Panc1 (cell line): ENCODE results near the gene MET. TPM values are rescaled to one million over a fixed set of nuclear protein-coding genes. Genes with fewer than 3 reads are reported as not detected.

Source experiments
- ATAC-seq: fragments of 200-7000 bp; cut with Tn5 transposase; 2 replicates; pipeline ENCODE4 v1.9.1; 2020; ENCODE audit warnings: mild to moderate bottlenecking, moderate library complexity
- BruUV-seq: library from RNA; stranded (reverse); fragments of 400-500 nt; replicated peaks from 2 replicates; lab custom pipeline; 2021; lab: Mats Ljungman, UMichigan
- CTCF ChIA-PET: fragments of 300-600 bp; sonication (Branson Sonifier 250); formaldehyde crosslinking; loops from one replicate; lab custom pipeline; 2022; ENCODE audit warnings: antibody characterized with exemption; lab: Charles Lee
- POLR2A ChIA-PET: fragments of 300-600 bp; sonication (Branson Sonifier 250); formaldehyde crosslinking; loops from one replicate; lab custom pipeline; 2022; ENCODE audit warnings: antibody characterized with exemption; lab: Charles Lee
- DNase-seq: peaks from one replicate; pipeline ENCODE4 v3.0.0-alpha.2; 2010; ENCODE audit warnings: low read depth, low spot score
- H3K27ac ChIP-seq: 2 replicates; pipeline ENCODE4 v1.5.1; 2011; ENCODE audit warnings: mild to moderate bottlenecking, low read length, inconsistent platforms
- H3K27me3 ChIP-seq: fragments of 200-500 bp; sonication (Bioruptor generic); 2 replicates; pipeline ENCODE4 v1.6.0; 2014; ENCODE audit warnings: low read length, inconsistent platforms; ENCODE audit not compliant: control insufficient read depth, insufficient read depth
- H3K36me3 ChIP-seq: fragments of 200-500 bp; sonication (Bioruptor generic); 2 replicates; pipeline ENCODE4 v1.5.1; 2014; ENCODE audit warnings: inconsistent platforms, mild to moderate bottlenecking, low read length, moderate library complexity; ENCODE audit not compliant: control insufficient read depth, insufficient read depth
- H3K4me1 ChIP-seq: 2 replicates; pipeline ENCODE4 v1.5.1; 2011; ENCODE audit warnings: inconsistent platforms, mild to moderate bottlenecking, low read length, moderate library complexity; ENCODE audit not compliant: control insufficient read depth, insufficient read depth
- H3K4me3 ChIP-seq, 2 experiments: 2 replicates each; pipeline ENCODE4 v1.5.1; 2011 to 2012; ENCODE audit warnings: low read depth in 2 of 2, low read length in 2 of 2, mild to moderate bottlenecking in 2 of 2, inconsistent platforms in 1 of 2, moderate library complexity in 1 of 2
- H3K9me3 ChIP-seq: fragments of 200-500 bp; sonication (Bioruptor generic); 2 replicates; pipeline ENCODE4 v1.5.1; 2014; ENCODE audit warnings: low read depth, mild to moderate bottlenecking, inconsistent platforms, low read length, moderate library complexity; ENCODE audit not compliant: control insufficient read depth, insufficient read depth
- CTCF ChIP-seq: fragments of 450-650 bp; IDR thresholded peaks from 2 replicates; pipeline ENCODE4 v1.5.1; 2017; ENCODE audit warnings: mild to moderate bottlenecking
- POLR2AphosphoS5 ChIP-seq: IDR thresholded peaks from 2 replicates; pipeline ENCODE4 v1.6.1; 2012; ENCODE audit warnings: mild to moderate bottlenecking, low read depth, low read length, moderate library complexity
- REST ChIP-seq, 2 experiments: IDR thresholded peaks; 2 replicates each; pipeline ENCODE4 v1.6.1; 2011 to 2012; ENCODE audit warnings: low read depth in 2 of 2, control low read depth in 1 of 2, low read length in 1 of 2, mild to moderate bottlenecking in 1 of 2, moderate library complexity in 1 of 2; ENCODE audit not compliant: insufficient read depth in 1 of 2
- SIN3A ChIP-seq: IDR thresholded peaks from 2 replicates; pipeline ENCODE4 v1.6.1; 2012; ENCODE audit warnings: low read depth, mild to moderate bottlenecking, low read length, moderate library complexity, borderline replicate concordance; ENCODE audit not compliant: insufficient read depth
- TCF7L2 ChIP-seq: IDR thresholded peaks from 2 replicates; pipeline ENCODE4 v1.6.1; 2011; ENCODE audit warnings: mild to moderate bottlenecking, low read depth, low read length, inconsistent platforms
- in situ Hi-C: cut with HindIII; loops from 2 replicates; pipeline ENCODE4 v1.10.0; 2016; ENCODE audit warnings: low sequenced_read_pairs, low pct_unique_long_range_greater_than_20kb
- intact Hi-C: fragments of 100-400 bp; cut with micrococcal nuclease; formaldehyde crosslinking; loops from one replicate; pipeline ENCODE4 v1.10.0; 2022; ENCODE audit not compliant: unreplicated experiment
- total RNA-seq: library from RNA; stranded (reverse); gene quantifications from one replicate; pipeline ENCODE4 v1.2.1, GENCODE V29; 2021; ENCODE audit not compliant: unreplicated experiment

Gene MET
- total RNA-seq, 1 experiment from 2014 or later: 103 TPM

GRCh38 chr7:116730097-116731022 lies 58.4 kb downstream of the MET start:
- no peaks in the 10 kb centered on the region for H3K27me3 ChIP-seq
- ChIA-PET POLR2A (no interaction called here), CTCF (interaction anchor here (0.5 kb wide), 1 partner anchor 14 kb away, joined by 6 read pairs; no protein-coding TSS in a partner anchor)
- ATAC-seq (peak; percentile 56; the same call in 1 of the 2 replicates), DNase-seq (no peak)
- no peaks in the 10 kb centered on the region; the same call in none of the 2 replicates for H3K36me3 ChIP-seq
- intact Hi-C loops: no loop called here
- peaks cover 39% of the 10 kb centered on the region for H3K4me1 ChIP-seq
- no peaks in the 10 kb centered on the region for H3K9me3 ChIP-seq
- H3K4me3 ChIP-seq: no peak overlapping the region
- BruUV-seq: no TSS peak
- no peak for TF ChIP-seq CTCF
- no peak for TF ChIP-seq SIN3A
- TF ChIP-seq REST (IDR thresholded peaks at IDR 0.05; ENCODE audit: insufficient read depth in 1 of 2, low read depth in 2 of 2, low read length in 1 of 2): no peak
- no peak for TF ChIP-seq POLR2AphosphoS5
- TF ChIP-seq TCF7L2: no peak
- H3K27ac ChIP-seq: no peak overlapping the region
- in situ Hi-C loops: no loop called here

- Histone ChIP-seq H3K27ac (no peak overlapping the region), H3K4me3 (no peak overlapping the region), H3K4me1 (peaks cover 39% of the 10 kb centered on the region), H3K9me3 (no peaks in the 10 kb centered on the region), H3K27me3 (no peaks in the 10 kb centered on the region), H3K36me3 (no peaks in the 10 kb centered on the region; the same call in none of the 2 replicates)
- POLR2A ChIA-PET: no interaction called here
- CTCF ChIA-PET: no interaction called here
- no peak for DNase-seq
- intact Hi-C loops (no loop called here), in situ Hi-C loops (no loop called here)
- TF ChIP-seq CTCF (no peak), TCF7L2 (no peak), POLR2AphosphoS5 (no peak), SIN3A (no peak), REST (IDR thresholded peaks at IDR 0.05; ENCODE audit: insufficient read depth in 1 of 2, low read depth in 2 of 2, low read length in 1 of 2) (no peak)
- ATAC-seq: no peak
- no TSS peak for BruUV-seq
These were observed 59.0 kb downstream of the MET start for GRCh38 chr7:116731023-116731395.
